Hypothalamus (tissue), 51 donors: ENCODE results near the gene SPPL2B.

Experiments used
- DNase-seq, 51 donors: peaks; one replicate each; lab custom pipeline; 2025; lab: John Stamatoyannopoulos, UW

SPPL2B gene

GRCh38 chr19:2294687-2295335, 33.7 kb upstream of the SPPL2B start:
- peak in 34 of 51 donors; percentile 14 to 72 (median 56) for DNase-seq

GRCh38 chr19:2296141-2296540, 32.3 kb upstream of the SPPL2B start:
- no peak for DNase-seq

- DNase-seq = no peak
Observed at GRCh38 chr19:2300533-2300932, 28.0 kb upstream of the SPPL2B start.

GRCh38 chr19:2302319-2303210, 25.9 kb upstream of the SPPL2B start:
- DNase-seq = peak in 18 of 51 donors; percentile 9 to 55 (median 38)

GRCh38 chr19:2303211-2303798, 25.2 kb upstream of the SPPL2B start:
- no peak for DNase-seq

GRCh38 chr19:2305452-2306280, 22.8 kb upstream of the SPPL2B start:
- DNase-seq = no peak

- DNase-seq = peak in 2 of 51 donors; percentile 29 to 33
Observed at GRCh38 chr19:2306281-2306806, 22.1 kb upstream of the SPPL2B start.

- DNase-seq = no peak
Observed at GRCh38 chr19:2306971-2307370, 21.5 kb upstream of the SPPL2B start.

- no peak for DNase-seq
Observed at GRCh38 chr19:2307518-2308012, 20.9 kb upstream of the SPPL2B start.

GRCh38 chr19:2308114-2308556, 20.3 kb upstream of the SPPL2B start, which contains the start of gene LINGO3:
LINGO3 (minus strand) TSS chr19:2308154; CDS start chr19:2291776, 16,378 bp downstream.
- DNase-seq = peak in 3 of 51 donors; percentile 25 to 37 (median 31)

GRCh38 chr19:2309734-2310362, 18.6 kb upstream of the SPPL2B start:
- DNase-seq = peak in 34 of 51 donors; percentile 5 to 78 (median 52)

GRCh38 chr19:2311093-2311492, 17.4 kb upstream of the SPPL2B start:
- DNase-seq = no peak

- peak in 2 of 51 donors; percentile 30 to 35 for DNase-seq
Observed at GRCh38 chr19:2312820-2313501, 15.5 kb upstream of the SPPL2B start.

- no peak for DNase-seq
Observed at GRCh38 chr19:2315121-2315817, 13.2 kb upstream of the SPPL2B start.

- peak in 46 of 51 donors; percentile 13 to 82 (median 56) for DNase-seq
Observed at GRCh38 chr19:2315818-2316353, 12.6 kb upstream of the SPPL2B start.

- no peak for DNase-seq
Observed at GRCh38 chr19:2317300-2317699, 11.2 kb upstream of the SPPL2B start.

- DNase-seq = no peak
Observed at GRCh38 chr19:2317756-2318155, 10.7 kb upstream of the SPPL2B start.

- DNase-seq = no peak
Observed at GRCh38 chr19:2318923-2319322, 9.6 kb upstream of the SPPL2B start.
